GM23248 (cell line): ENCODE results near the gene ABLIM2. TPM values are rescaled to one million over a fixed set of nuclear protein-coding genes. Genes with fewer than 3 reads are reported as not detected.

Experiments used
- DNase-seq: peaks from one replicate; pipeline ENCODE4 v3.0.0-alpha.2; 2015
- H2AFZ ChIP-seq: fragments of 200-600 bp; sonication (generic); 2 replicates; pipeline ENCODE4 v1.6.1; 2016; ENCODE audit warnings: antibody characterized with exemption
- H3F3A ChIP-seq: fragments of 200-600 bp; sonication (generic); 2 replicates; pipeline ENCODE4 v1.6.1; 2016; ENCODE audit warnings: mild to moderate bottlenecking, antibody characterized with exemption, mixed run types; ENCODE audit not compliant: insufficient read depth
- H3K27ac ChIP-seq: fragments of 200-600 bp; sonication (generic); 2 replicates; pipeline ENCODE4 v1.5.1; 2016; ENCODE audit warnings: mild to moderate bottlenecking
- H3K27me3 ChIP-seq: fragments of 200-600 bp; sonication (generic); replicated peaks from 2 replicates; pipeline ENCODE4 v1.6.1; 2016; ENCODE audit warnings: mild to moderate bottlenecking; ENCODE audit not compliant: insufficient read depth
- H3K36me3 ChIP-seq: fragments of 200-600 bp; sonication (generic); 2 replicates; pipeline ENCODE4 v1.6.1; 2016; ENCODE audit warnings: low read depth, mild to moderate bottlenecking
- H3K4me1 ChIP-seq: fragments of 200-600 bp; sonication (generic); 2 replicates; pipeline ENCODE4 v1.6.1; 2016; ENCODE audit warnings: mild to moderate bottlenecking; ENCODE audit not compliant: insufficient read depth
- H3K4me2 ChIP-seq: fragments of 200-600 bp; sonication (generic); one replicate; pipeline ENCODE4 v1.6.1; 2016; ENCODE audit warnings: mild to moderate bottlenecking; ENCODE audit not compliant: unreplicated experiment
- H3K4me3 ChIP-seq: fragments of 200-600 bp; sonication (generic); 2 replicates; pipeline ENCODE4 v1.5.1; 2016; ENCODE audit warnings: mild to moderate bottlenecking
- H3K79me2 ChIP-seq: fragments of 200-600 bp; sonication (generic); 2 replicates; pipeline ENCODE4 v1.6.1; 2016; ENCODE audit warnings: mild to moderate bottlenecking; ENCODE audit not compliant: insufficient read depth
- H3K9ac ChIP-seq: fragments of 200-600 bp; sonication (generic); 2 replicates; pipeline ENCODE4 v1.6.1; 2016; ENCODE audit warnings: mild to moderate bottlenecking
- H3K9me2 ChIP-seq: fragments of 200-600 bp; sonication (generic); 2 replicates; pipeline ENCODE4 v1.6.1; 2016; ENCODE audit warnings: mixed run types, mild to moderate bottlenecking, moderate library complexity; ENCODE audit not compliant: insufficient read depth
- H3K9me3 ChIP-seq: fragments of 200-600 bp; sonication (generic); one replicate; pipeline ENCODE4 v1.6.1; 2017; ENCODE audit warnings: low read depth
- H4K20me1 ChIP-seq: fragments of 200-600 bp; sonication (generic); 2 replicates; pipeline ENCODE4 v1.6.0; 2016; ENCODE audit not compliant: insufficient read depth
- EZH2 ChIP-seq: fragments of 200-600 bp; sonication (generic); IDR thresholded peaks from 2 replicates; pipeline ENCODE4 v1.6.1; 2018; ENCODE audit warnings: antibody characterized with exemption, mild to moderate bottlenecking; ENCODE audit not compliant: insufficient read depth, poor library complexity, severe bottlenecking
- EZH2phosphoT487 ChIP-seq: fragments of 200-600 bp; sonication (generic); IDR thresholded peaks from 2 replicates; pipeline ENCODE4 v1.6.1; 2018; ENCODE audit warnings: antibody characterized with exemption, moderate library complexity, mild to moderate bottlenecking, low read depth; ENCODE audit not compliant: insufficient read depth
- WGBS, 2 experiments: methylation state at CpG; one replicate each; pipeline ENCODE4 v1.1.6; 2015 to 2017; ENCODE audit warnings: low lambda C conversion rate in 2 of 2, low coverage in 1 of 2; ENCODE audit errors: missing lambda C conversion rate in 2 of 2; 5-methylcytosine and 5-hydroxymethylcytosine counted together
- in situ Hi-C: fragments of 300-500 bp; cut with MboI; formaldehyde crosslinking; loops from 2 replicates; pipeline ENCODE4 v1.15.0; 2020
- polyA plus RNA-seq: library from polyadenylated mRNA; unstranded; fragments of >200 nt; fragmentation: Nextera tagmentation; extraction: Ambion mirVana; gene quantifications from 2 replicates; pipeline ENCODE4 v1.2.1, GENCODE V29; 2016
- total RNA-seq: library from RNA; depleted of rRNA; stranded (reverse); fragments of >200 nt; shearing (Covaris generic); gene quantifications from 2 replicates; pipeline ENCODE4 v1.2.3, GENCODE V29; 2014

Gene ABLIM2
- total and polyA plus RNA-seq, 2 experiments from 2014 or later: not detected

- in situ Hi-C loops: no loop called here
- DNase-seq: no peak
- Histone ChIP-seq H3K27ac (no peak overlapping the region), H3F3A (no peaks in the 10 kb centered on the region), H3K9me2 (no peaks in the 10 kb centered on the region), H3K9me3 (no peaks in the 10 kb centered on the region), H3K4me1 (no peaks in the 10 kb centered on the region), H3K27me3 (peaks cover 38% of the 10 kb centered on the region), H3K4me3 (no peak overlapping the region), H3K4me2 (no peak overlapping the region), H3K36me3 (no peaks in the 10 kb centered on the region), H3K79me2 (no peaks in the 10 kb centered on the region), H3K9ac (no peak overlapping the region), H2AFZ (no peak overlapping the region), H4K20me1 (no peaks in the 10 kb centered on the region)
- TF ChIP-seq EZH2: no peak
- TF ChIP-seq EZH2phosphoT487: no peak
- WGBS, 2 experiments: 48 to 49% methylated on average over 17 of the region's 17 CpGs
Measured at GRCh38 chr4:8084031-8084660, 74.5 kb downstream of the ABLIM2 start.

GRCh38 chr4:8083086-8083825 lies 75.4 kb downstream of the ABLIM2 start:
- in situ Hi-C loops: no loop called here
- DNase-seq: no peak
- TF ChIP-seq EZH2 (no peak), EZH2phosphoT487 (no peak)
- H3K9me3 ChIP-seq: no peaks in the 10 kb centered on the region
- no peak overlapping the region for H3K4me2 ChIP-seq
- no peaks in the 10 kb centered on the region for H3K79me2 ChIP-seq
- H3K9ac ChIP-seq: no peak overlapping the region
- H3K4me1 ChIP-seq: no peaks in the 10 kb centered on the region
- H3K27ac ChIP-seq: no peak overlapping the region
- no peak overlapping the region for H3K4me3 ChIP-seq
- WGBS, 2 experiments: 55 to 59% methylated on average over 17 to 21 of the region's 21 CpGs
- H3K27me3 ChIP-seq: peaks cover 46% of the 10 kb centered on the region
- H3K9me2 ChIP-seq: no peaks in the 10 kb centered on the region
- no peaks in the 10 kb centered on the region for H3K36me3 ChIP-seq
- no peaks in the 10 kb centered on the region for H3F3A ChIP-seq
- H4K20me1 ChIP-seq: no peaks in the 10 kb centered on the region
- no peak overlapping the region for H2AFZ ChIP-seq

GRCh38 chr4:8082517-8083055 lies 76.0 kb downstream of the ABLIM2 start:
- TF ChIP-seq EZH2phosphoT487: no peak
- no peak for TF ChIP-seq EZH2
- H2AFZ ChIP-seq: no peak overlapping the region
- peaks cover 53% of the 10 kb centered on the region for H3K27me3 ChIP-seq
- H3K4me1 ChIP-seq: no peaks in the 10 kb centered on the region
- no peak overlapping the region for H3K4me3 ChIP-seq
- no peak overlapping the region for H3K9ac ChIP-seq
- in situ Hi-C loops: no loop called here
- no peak overlapping the region for H3K27ac ChIP-seq
- H4K20me1 ChIP-seq: no peaks in the 10 kb centered on the region
- no peak overlapping the region for H3K4me2 ChIP-seq
- no peaks in the 10 kb centered on the region for H3K79me2 ChIP-seq
- DNase-seq: no peak
- no peaks in the 10 kb centered on the region for H3K36me3 ChIP-seq
- H3K9me3 ChIP-seq: no peaks in the 10 kb centered on the region
- H3K9me2 ChIP-seq: no peaks in the 10 kb centered on the region
- no peaks in the 10 kb centered on the region for H3F3A ChIP-seq
- WGBS, 2 experiments: 41 to 48% methylated on average over 10 of the region's 10 CpGs

- no peak overlapping the region for H3K4me3 ChIP-seq
- H3K79me2 ChIP-seq: no peaks in the 10 kb centered on the region
- H3K36me3 ChIP-seq: no peaks in the 10 kb centered on the region
- in situ Hi-C loops: no loop called here
- no peaks in the 10 kb centered on the region for H3K4me1 ChIP-seq
- no peaks in the 10 kb centered on the region for H4K20me1 ChIP-seq
- no peaks in the 10 kb centered on the region for H3F3A ChIP-seq
- TF ChIP-seq EZH2phosphoT487 (no peak), EZH2 (no peak)
- no peaks in the 10 kb centered on the region for H3K9me3 ChIP-seq
- no peak overlapping the region for H3K9ac ChIP-seq
- 54 to 57% methylated on average over 29 of the region's 29 CpGs for WGBS, 2 experiments
- no peak overlapping the region for H3K27ac ChIP-seq
- H3K9me2 ChIP-seq: no peaks in the 10 kb centered on the region
- DNase-seq: no peak
- H3K4me2 ChIP-seq: no peak overlapping the region
- no peak overlapping the region for H2AFZ ChIP-seq
- H3K27me3 ChIP-seq: peaks cover 55% of the 10 kb centered on the region
Measured at GRCh38 chr4:8081621-8082516, 76.7 kb downstream of the ABLIM2 start.
